HG02970 (cell line): ENCODE data around the gene C4orf36.
A peak's percentile ranks its signal among the peaks of the same experiment; 100 is the strongest.

ENCODE experiments used
- ATAC-seq: cut with Tn5 transposase; IDR thresholded peaks from one replicate; pipeline ENCODE4 v1.9.1; 2021; ENCODE audit warnings: mild to moderate bottlenecking, moderate library complexity, moderate number of reproducible peaks; ENCODE audit not compliant: unreplicated experiment, low FRiP score

C4orf36 gene, protein sequence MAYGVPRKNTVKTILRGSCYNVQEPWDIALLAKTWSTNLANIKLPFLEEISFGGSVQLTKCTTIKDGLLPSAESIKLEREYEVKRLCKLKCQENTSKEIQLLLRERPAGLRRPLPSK

DNA sequence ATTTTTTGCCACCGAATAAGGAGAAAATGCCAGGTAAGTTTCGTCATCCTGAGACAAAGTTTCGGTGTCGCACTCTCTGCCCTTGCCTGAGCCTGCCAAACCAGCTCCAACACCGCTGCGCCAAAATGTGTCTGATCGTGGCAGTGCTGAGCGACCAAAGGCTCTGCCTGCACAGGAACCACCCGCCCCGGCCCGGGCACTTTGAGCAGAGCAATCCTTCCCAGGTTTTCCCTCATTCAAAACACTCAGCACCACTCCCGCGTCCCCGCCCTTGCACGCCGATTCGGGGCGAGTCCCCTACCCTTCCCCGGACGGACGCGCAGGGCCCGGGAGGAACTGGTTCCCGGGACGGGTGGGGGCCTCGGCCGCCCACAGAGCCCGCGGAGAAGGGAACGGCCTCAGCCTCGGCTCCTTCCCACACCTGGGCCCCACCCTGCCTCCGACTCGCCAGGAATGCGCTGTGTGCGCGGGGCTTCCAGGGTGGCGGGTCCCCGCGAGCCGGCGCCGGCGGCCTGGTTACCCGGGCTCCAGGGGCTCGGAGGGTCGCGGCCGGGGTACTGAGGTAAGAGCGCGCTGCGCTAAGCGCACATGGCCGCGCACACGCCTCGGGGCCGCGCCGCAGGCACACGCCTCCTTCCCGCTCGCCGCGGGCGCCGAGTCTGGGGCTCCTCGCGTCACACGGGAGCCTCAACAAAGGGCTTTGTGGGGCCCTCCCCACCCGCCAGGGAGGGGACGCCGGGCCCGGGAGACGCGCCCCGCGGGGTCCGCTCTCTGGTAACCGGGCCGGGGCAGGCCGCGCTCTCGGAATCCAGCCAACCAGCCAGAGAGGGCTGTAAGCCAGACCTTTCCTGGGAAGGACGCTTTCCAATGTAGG, at the start of gene C4orf36:
Gene C4orf36, minus strand, starts transcription at position 661 of the 874 bp plus-strand sequence. CDS start 902 bp downstream, outside the sequence.
- ATAC-seq: no peak

DNA sequence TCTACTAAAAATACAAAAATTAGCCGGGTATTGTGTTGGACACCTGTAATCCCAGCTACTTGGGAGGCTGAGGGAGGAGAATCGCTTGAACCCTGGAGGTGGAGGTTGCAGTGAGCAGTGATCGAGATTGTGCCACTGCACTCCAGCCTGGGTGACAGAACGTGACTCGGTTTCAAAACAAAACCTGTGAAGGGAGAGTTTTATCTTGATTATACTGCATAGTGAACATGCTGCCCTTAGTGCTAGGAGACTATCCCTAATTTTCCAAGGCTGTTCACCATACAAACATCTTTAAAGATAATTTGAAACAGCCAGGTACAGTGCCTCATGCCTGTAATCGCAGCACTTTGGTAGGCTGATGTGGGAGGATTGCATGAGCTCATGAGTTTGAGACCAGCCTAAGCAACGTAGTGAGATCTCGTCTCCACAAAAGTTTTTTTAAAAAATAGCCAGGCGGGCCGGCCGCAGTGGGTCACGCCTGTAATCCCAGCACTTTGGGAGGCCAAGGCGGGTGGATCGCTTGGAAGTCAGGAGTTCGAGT, 48.8 kb upstream of the C4orf36 start:
- ATAC-seq: no peak

DNA sequence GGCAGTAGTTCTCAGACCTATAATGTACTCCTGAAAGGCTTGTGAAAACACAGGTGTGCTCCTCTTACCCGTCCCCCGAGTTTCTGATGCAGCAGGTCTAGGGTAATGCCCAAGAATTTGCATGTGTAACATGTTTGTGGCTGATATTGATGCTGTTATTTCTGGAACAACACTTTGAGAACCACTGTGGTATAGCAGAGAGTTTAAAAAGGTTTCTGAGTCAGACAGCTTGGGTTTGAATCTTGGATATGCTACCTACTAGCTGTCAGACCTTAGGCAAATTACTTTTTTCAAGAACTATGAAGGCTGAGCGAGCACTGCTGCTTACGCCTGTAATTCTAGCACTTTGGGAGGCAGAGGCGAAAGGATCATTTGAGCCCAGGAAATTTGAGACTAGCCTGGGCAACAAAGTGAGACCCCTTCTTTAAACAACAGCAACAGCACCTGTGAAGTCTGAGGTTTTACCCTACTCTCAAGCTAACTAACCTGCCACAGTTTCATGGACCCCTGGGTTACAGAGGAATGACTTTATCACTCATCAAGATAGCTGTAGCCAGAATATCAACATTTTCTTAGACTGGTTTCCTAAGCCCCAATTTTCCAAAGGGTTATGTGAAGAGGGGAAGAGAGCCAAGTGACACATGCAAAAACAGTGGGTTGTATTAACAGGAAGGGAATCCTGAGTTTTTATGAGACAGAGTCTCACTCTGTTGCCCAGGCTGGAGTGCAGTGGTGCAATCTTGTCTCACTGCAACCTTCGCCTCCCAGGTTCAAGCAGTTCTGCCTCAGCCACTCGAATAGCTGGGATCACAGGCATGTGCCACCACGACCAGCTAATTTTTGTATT, 47.7 kb upstream of the C4orf36 start:
- ATAC-seq: peak; percentile 50

DNA sequence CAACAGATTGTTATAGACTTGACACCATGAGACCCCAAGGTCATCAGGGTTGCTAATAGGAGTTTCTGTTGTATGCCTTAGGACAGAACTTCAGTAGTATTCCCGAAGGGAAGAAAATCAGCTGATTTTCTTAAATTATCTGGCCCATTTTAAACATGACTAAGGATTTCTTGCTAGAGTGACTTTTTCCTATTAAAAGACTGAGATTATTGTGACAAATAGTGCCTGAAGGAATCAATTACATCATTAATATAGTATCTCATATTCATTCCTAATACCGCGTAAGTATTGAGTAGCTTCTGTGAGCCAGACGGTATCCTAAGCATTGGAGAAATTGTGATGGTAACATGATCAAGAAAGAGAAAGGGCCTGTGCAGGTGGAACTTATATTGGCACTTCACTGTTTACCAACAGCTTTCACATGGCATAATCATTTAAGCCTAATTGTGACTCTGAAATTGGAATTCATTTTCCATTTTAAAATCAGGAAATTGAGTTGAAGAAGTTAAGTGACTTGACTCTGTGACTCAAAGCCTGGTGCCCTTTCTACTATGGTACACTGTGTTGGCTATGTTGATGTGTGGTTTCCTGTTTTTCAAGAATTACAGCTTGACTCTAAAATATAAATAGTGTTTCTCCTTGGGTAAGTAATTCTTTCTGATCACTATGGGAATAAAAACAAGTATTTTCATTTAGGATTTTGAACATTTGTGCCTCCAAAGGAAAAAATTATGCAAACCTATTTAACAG, 46.7 kb upstream of the C4orf36 start:
- no peak for ATAC-seq

DNA sequence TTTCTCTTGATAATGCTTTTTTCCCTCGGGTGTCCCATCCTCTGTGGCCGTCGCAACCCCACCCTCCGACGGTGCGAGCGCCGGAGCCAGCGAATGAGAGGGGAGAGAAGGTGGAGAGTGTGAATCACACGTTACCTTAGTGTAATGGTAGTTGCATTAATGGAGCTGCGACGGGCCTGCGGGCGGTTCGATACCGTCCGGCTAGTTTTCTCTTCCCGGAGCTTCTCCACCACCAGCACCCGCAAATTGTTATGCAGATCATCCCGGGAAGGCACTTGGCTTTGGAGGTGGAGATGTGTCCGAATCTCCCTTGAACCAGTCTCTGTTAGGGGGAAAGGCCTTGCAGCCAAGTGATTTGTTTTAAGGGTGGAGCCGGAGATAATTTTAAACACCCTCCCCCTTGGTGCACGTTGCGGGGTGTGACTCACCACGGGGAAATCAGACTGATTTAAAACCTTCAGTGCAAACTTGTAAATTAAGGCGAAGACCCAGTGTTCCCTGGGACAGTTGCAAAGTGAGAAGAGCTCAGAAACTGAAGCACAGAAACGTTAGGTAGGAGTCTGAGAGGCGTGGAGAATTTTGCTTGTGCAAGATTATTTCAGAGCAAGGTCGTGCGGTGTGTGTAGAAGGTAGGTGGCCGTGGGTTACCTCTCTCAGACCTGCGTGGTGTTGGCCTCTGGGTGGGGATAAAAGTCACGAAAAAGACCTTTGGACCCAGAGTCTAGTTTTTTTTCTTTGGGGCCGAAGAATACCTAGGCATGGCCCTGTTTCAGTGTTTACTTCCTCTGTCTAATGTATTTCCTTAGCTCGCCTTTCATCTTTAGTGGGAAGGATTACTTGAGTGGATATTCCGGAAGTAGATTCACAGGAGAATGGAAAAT, 43.9 kb upstream of the C4orf36 start:
- ATAC-seq: peak; percentile 25

DNA sequence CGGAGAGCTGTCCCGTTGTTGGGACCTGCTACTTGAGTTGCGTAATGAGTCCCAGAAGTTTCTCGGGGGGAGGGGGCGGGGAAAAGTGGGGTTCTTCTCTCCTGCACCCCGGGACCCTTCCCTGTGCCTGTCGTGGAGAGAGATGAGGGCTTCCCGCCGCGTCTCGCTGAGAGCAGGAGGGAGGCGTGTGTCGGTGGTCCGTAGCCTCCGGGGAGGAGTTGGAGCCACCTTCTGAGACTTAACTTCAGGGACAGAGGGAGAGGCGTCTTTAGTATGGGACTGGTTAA, 43.3 kb upstream of the C4orf36 start:
- ATAC-seq: peak; percentile 1

DNA sequence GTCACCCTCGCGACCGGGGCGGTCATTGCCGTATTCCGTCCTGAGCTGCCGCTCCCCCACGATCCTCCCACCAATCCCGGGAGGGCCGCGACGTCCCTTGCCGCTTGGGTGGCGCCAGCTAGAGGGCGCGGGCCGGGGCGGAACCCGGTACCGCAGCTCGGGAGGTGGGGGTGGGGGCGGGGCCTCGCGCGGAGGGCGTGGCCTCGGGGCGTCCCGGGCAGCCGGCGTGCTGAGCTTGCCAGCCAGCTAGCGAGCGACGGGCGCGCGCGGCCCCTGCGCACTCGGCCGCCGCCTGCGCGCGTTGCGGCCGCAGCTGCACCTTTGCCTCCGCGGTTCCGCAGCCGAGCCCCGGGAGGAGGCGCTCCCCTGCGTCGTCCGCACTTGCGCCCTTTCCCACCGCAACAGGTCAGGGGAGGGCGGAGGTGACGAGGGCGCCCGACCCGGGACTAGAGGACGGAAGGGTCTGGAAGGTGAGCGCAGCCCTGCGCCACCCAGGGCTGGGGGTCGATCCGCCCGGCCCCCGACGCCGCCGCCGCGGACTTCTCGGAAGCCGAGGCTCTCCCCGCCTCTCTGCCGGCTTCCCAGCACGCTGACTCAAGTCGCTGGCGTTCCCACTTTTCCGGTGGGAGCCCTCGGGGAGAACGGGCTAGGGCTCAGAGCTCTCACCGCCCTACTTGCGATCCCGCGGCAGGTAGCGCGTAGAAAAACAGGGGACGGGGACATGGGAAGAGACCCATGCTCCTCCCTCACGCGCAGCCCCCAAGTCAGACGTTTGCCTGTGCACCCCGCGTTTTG, 42.7 kb upstream of the C4orf36 start, which contains the start of gene AFF1:
Gene AFF1, plus strand, starts transcription at position 241 of the 795 bp plus-strand sequence. CDS start 13,523 bp downstream, outside the sequence.
- peak; percentile 49 for ATAC-seq

DNA sequence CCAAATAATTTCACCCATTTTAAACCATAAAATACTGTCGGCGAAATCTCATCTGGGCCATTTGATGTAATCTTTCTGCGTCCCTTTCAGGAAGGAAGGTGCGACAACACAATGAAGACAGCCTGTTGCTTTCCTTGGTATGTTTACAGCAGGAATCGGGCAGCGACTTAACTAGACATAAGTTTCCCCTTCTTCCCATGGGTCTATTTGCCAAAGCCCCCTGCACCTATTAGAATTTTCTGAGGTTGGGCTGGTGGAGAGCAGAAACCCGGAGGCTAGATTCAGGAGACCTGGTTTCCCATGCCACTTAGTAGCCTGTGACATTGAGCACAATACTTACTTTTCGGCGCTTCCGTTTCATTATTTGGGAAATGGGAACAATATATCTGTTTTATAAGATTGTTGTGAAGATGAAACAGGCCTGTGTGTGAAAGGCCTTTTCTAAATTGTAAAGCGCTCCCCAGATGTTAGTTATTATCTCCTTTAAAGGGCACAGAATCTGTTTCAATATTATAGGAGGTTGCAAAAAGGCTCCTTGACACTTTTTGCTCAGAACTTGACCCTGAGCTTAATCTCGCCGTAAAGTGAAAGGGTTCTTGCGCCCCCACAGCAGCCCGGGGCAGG, 42.0 kb upstream of the C4orf36 start:
- ATAC-seq: no peak

DNA sequence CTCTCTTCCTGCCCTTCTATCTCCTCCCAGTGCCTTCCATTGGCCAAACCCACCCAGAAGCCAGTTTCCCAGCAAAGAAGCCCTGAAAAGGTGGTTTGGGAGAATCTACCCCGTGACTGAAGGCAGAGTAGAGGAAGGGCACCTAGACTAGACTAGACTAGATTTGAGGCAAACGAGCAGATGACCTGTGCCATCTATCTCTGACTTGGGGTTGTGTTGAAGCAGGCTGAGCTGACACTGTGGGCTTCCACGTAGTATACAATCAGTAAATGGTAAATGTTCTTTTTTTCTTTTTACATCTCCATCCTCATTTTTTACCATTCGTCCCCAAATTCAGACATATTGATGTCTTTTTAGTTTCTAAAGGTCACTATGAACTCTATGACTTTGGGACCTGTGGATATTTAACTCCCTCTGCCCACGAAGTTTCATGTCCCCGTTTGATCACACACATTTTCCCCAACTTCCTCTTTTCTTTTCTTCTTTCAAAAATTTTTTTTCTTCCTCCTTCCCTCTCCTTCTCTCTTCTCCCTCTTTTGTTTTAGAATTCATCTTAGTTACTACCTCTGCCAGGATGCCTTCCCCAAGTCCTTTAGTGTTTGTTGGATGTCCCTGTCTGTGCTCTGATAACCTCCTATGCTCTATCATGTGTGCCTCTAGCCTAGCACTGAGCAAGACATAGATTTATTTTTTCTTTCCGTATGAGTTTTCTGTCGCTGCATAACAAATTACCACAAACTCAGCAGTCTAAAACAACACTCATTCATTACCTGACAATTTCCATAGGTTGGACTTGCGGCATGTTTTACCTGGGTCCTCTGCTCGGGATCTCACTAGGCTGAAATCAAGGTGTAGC, 36.4 kb upstream of the C4orf36 start:
- ATAC-seq: no peak

DNA sequence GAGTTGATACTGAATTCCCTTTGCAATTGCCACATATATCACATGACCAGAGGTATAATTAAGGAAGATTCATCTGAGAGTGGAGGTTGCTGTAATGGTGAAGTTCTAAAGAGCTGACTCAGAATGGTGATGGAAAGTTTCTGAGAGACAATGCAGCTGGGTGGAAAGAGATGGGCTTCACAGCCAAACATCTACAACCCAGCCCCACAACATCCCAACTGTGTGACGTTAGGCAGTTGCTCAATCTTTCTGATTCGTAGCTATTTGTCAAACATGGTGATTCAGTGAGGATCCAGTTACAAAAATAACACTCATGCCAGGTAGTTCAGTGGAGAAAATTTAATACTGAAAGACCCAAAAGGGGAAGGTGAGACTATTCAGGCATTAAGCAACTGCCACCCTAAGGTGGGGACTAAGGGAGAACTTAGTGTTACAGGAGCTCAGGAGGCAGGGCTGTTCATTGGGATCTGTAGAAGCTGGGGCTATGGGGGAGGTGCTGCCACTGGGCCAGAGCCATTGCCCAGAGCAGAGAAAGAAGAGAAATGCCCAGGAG, 35.7 kb upstream of the C4orf36 start:
- ATAC-seq: no peak

DNA sequence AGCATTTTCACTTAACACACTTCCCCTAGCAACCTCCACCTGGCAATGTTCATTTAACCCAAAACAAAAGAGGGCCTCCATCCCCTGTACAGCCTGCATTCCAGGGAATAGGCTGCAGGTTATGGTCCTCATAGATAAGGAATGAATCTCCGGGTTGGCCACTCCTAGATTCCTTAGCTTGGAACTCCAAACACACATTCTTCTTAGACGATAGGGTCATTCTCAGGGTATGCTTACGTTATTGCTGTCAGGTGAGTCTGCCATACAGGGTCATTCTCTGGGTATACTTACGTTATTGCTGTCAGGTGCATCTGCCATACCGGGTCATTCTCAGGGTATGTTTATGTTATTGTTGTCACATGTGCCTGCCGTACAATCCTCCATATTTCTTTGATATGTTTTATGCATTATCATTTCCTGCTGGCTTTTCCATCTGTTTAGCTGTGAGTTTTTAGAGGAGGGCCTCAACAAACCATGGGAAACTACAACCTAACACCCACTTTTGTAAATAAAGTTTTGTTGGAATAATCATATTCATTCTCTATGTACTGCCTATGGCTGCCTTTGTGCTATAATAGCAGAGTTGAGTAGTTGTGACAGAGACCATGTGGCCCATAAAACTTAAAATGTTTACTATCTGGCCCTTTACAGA, 34.3 kb upstream of the C4orf36 start:
- ATAC-seq: no peak

DNA sequence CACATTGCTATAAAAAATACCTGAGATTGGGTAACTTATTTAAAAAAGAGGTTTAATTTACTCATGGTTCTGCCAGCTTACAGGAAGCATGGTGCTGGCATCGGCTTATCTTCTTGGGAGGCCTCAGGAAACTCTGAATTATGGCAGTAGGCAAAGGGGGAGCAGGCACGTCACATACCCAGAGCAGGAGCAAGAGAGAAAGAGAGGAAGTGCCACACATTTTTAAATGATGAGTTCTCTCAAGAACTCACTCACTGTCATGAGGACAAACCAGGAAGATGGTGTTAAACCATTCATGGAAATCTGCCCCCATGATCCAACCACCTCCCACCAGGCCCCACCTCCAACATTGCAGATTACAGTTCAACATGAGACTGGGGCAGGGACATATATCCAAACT, 32.6 kb upstream of the C4orf36 start:
- ATAC-seq: no peak

DNA sequence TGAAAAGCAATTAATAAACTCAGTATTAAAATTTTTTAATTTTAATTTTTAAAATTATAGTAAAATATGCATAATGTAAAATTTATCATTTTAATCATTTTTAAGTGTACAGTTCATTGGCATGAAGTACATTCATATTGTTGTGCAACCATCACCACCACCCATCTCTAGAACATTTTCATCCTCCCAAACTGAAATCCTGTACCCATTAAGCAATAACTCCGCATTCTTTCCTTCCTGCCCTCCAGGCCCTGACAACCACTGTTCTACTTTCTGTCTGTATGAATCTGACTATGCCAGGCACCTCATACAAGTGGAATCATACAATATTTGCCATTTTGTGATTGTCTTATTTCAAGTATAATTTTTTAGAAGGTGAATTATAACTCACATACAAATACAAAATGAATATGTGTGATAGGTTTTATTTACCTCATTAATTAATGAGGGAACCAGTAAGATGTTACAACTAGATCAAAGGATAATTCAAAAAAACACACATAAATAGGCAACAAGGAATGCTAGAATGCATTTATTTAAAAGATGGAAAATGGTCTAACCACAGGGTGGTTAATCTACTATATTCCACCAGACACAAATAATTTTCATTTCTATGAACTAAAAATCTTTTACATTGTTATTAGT, 29.5 kb upstream of the C4orf36 start:
- no peak for ATAC-seq

DNA sequence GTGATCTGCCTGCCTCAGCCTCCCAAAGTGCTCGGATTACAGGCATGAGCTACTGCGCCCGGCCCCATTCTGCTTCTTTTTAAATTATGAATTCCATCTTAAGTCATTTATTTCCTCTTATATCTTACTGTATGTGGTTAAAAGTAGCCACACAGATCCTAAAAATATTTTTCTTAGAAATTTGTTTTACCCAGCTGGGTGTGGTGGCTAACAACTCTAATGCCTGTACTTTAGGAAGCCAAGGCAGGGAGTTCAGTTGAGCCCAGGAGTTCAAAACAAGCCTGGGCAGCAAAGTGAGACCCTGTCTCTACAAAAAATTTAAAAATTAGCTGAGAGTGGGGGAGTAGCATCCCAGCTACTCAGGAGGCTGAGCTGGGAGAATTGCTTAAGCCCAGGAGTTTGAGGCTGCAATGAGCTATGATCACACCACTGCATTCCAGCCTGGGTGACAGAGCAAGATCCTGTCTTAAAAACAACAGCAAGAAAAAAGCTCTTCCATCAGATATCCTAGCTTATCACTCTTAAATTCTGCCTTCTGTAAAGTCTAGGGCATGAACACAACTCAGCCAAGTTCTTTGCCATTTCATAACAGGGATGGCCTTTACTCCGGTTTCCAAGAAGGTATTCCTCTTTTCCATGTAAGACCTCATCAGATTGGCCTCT, 27.5 kb upstream of the C4orf36 start:
- ATAC-seq: no peak

DNA sequence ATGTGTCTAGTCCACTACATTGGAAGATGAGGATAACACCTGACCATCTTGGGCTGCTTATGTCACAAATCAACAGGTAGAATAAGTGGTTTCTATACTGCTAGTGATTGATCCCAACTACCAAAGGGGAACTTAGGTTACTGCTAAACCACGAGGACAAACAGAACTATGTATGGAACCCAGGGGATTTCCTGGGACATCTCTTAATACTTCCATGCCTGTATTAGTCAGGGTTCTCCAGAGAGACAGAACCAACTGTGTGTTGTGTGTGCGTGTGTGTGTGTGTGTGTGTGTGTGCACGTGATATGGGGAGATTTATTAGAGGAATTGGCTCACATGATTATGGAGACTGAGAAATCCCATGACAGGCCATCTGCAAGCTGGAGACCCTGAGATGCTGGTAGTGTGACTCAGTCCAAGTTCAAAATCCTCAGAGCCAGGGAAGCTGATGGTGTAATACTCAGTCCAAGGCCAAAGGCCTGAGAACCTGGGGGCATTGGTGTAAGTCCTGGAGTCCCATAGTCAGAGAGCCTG, 26.4 kb upstream of the C4orf36 start:
- ATAC-seq: no peak
